Measurements from ENCODE around the gene IL13RA1. TPM values are rescaled to one million over a fixed set of nuclear protein-coding genes. Genes with fewer than 3 reads are reported as not detected.
A peak's percentile ranks its signal among the peaks of the same experiment; 100 is the strongest.

Gene IL13RA1
- total and polyA plus RNA-seq, 7 donors = 33.6 to 57.6 (median 49.9) TPM

- Histone ChIP-seq H3K4me3 (no peak overlapping the region), H3K9me3 (no peaks in the 10 kb centered on the region), H3K4me1 (peaks cover 0 to 22% (median 9%) of the 10 kb centered on the region in 4 donors), H3K36me3 (no peaks in the 10 kb centered on the region), H3K27me3 (no peaks in the 10 kb centered on the region), H3K27ac (no peak overlapping the region)
- intact Hi-C loops (cut with DNase I) = no loop called here
- no peak for DNase-seq
- no peak for TF ChIP-seq POLR2AphosphoS5 (IDR thresholded peaks at IDR 0.05)
- no peak for TF ChIP-seq POLR2A (IDR thresholded peaks at IDR 0.05)
- no peak for TF ChIP-seq CTCF (IDR thresholded peaks at IDR 0.05)
- no peak for TF ChIP-seq EP300 (IDR thresholded peaks at IDR 0.05)
- 82 to 86% methylated on average over 2 of the region's 2 CpGs for WGBS, 2 donors
Observed at GRCh38 chrX:118734909-118735308, 7.5 kb downstream of the IL13RA1 start.

GRCh38 chrX:118736394-118737010 is 9.1 kb downstream of the IL13RA1 start:
- TF ChIP-seq CTCF (IDR thresholded peaks at IDR 0.05) = no peak
- no peak for TF ChIP-seq EP300 (IDR thresholded peaks at IDR 0.05)
- no peak for TF ChIP-seq POLR2AphosphoS5 (IDR thresholded peaks at IDR 0.05)
- no peak for TF ChIP-seq POLR2A (IDR thresholded peaks at IDR 0.05)
- Histone ChIP-seq H3K27ac (no peak overlapping the region), H3K27me3 (no peaks in the 10 kb centered on the region), H3K9me3 (no peaks in the 10 kb centered on the region), H3K4me1 (peaks cover 0 to 19% (median 8%) of the 10 kb centered on the region in 4 donors), H3K36me3 (no peaks in the 10 kb centered on the region), H3K4me3 (no peak overlapping the region)
- intact Hi-C loops (cut with DNase I) = no loop called here
- WGBS, 2 donors = 56 to 78% methylated on average over 7 of the region's 7 CpGs
- DNase-seq = no peak

DNA sequence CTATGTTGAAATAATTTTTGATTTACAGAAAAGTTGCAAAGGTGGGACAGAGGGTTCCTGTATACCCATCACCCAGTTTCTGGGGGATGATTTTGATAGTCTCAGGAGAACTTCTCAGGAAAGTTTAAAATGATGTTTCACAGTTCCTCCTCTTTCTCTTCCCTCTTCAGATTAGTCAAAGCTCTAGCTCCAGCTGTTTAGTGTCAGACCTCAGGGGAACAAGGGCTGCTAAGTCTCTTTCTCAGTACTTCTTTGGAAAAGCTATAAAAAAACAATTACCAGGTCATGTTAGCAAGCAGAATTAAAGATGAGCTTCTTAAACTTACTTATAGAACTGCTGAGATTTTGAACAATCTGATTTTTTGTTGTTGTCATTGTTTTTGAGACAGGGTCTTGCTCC is 12.2 kb downstream of the IL13RA1 start:
- H3K27me3 ChIP-seq = no peaks in the 10 kb centered on the region
- intact Hi-C loops (cut with DNase I) = no loop called here
- no peaks in the 10 kb centered on the region for H3K9me3 ChIP-seq
- H3K4me1 ChIP-seq = peaks cover 0 to 19% (median 8%) of the 10 kb centered on the region in 4 donors
- no peak overlapping the region for H3K4me3 ChIP-seq
- H3K27ac ChIP-seq = peak overlapping the region in 3 of 4 donors; percentile 44 to 56 (median 51)
- no peaks in the 10 kb centered on the region for H3K36me3 ChIP-seq
- no peak for DNase-seq
- TF ChIP-seq POLR2AphosphoS5 (IDR thresholded peaks at IDR 0.05) (peak in 3 of 4 donors; percentile 40 to 82 (median 66)), EP300 (IDR thresholded peaks at IDR 0.05) (no peak)

- no peaks in the 10 kb centered on the region for H3K27me3 ChIP-seq
- H3K27ac ChIP-seq = peak overlapping the region in 2 of 4 donors; percentile 51 to 56
- no peak for DNase-seq
- no peaks in the 10 kb centered on the region for H3K36me3 ChIP-seq
- H3K9me3 ChIP-seq = no peaks in the 10 kb centered on the region
- peaks cover 0 to 22% (median 14%) of the 10 kb centered on the region in 4 donors for H3K4me1 ChIP-seq
- 64 to 83% methylated on average over 5 of the region's 5 CpGs for WGBS, 2 donors
- intact Hi-C loops (cut with DNase I) = no loop called here
- H3K4me3 ChIP-seq = no peak overlapping the region
- TF ChIP-seq CTCF (IDR thresholded peaks at IDR 0.05) (no peak), POLR2AphosphoS5 (IDR thresholded peaks at IDR 0.05) (no peak), POLR2A (IDR thresholded peaks at IDR 0.05) (no peak), EP300 (IDR thresholded peaks at IDR 0.05) (no peak)
Observed at GRCh38 chrX:118740276-118740889, 13.0 kb downstream of the IL13RA1 start.

DNA sequence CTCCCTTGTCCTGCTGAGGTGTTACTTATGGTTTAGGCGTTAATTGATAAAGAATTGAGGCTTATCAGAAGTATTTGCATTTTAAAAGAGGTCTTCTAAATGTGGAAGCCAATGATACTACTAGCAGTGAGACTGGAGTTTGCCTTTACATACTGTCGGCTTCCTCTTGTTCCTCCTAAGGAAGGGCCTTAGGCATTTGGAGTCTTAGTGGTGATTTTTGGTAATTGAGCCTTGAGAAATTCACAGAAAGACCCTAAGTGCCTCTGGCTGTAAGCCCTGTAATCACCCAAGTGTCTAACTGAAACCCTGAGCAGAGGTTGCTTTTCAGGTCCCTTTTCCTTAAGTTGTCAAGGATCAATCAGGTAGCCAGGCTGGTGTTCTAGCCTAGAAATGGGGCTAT is 14.8 kb downstream of the IL13RA1 start:
- Histone ChIP-seq H3K9me3 (no peaks in the 10 kb centered on the region), H3K4me1 (peaks cover 0 to 25% (median 12%) of the 10 kb centered on the region in 4 donors), H3K4me3 (no peak overlapping the region), H3K27me3 (no peaks in the 10 kb centered on the region), H3K27ac (no peak overlapping the region), H3K36me3 (peaks cover 0 to 6% (median 0%) of the 10 kb centered on the region in 4 donors)
- WGBS, 2 donors = 92 to 94% methylated on average over 2 of the region's 2 CpGs
- DNase-seq = no peak
- TF ChIP-seq CTCF (IDR thresholded peaks at IDR 0.05) (no peak), POLR2A (IDR thresholded peaks at IDR 0.05) (no peak), EP300 (IDR thresholded peaks at IDR 0.05) (no peak), POLR2AphosphoS5 (IDR thresholded peaks at IDR 0.05) (no peak)
- intact Hi-C loops (cut with DNase I) = no loop called here

Measured in sigmoid colon (tissue), 7 donors.